ENCODE results near the gene AMPD2.

Gene AMPD2

GRCh38 chr1:109617291-109617801 lies 2.3 kb upstream of the AMPD2 start:
- DNase-seq: no peak

- no peak for DNase-seq
These were observed 719 bp upstream of the AMPD2 start for GRCh38 chr1:109618661-109619575.

- DNase-seq: no peak
These were observed 759 bp downstream of the AMPD2 start for GRCh38 chr1:109620401-109620791.

GRCh38 chr1:109620841-109621286 lies 1.2 kb downstream of the AMPD2 start:
- peak; percentile 93 for DNase-seq

- DNase-seq: no peak
These were observed 1.9 kb downstream of the AMPD2 start for GRCh38 chr1:109621379-109622136.

GRCh38 chr1:109622137-109622892 lies 2.7 kb downstream of the AMPD2 start:
- DNase-seq: no peak

GRCh38 chr1:109622895-109623294 lies 3.3 kb downstream of the AMPD2 start:
- no peak for DNase-seq

- no peak for DNase-seq
These were observed 4.0 kb downstream of the AMPD2 start for GRCh38 chr1:109623601-109624161.

- DNase-seq: no peak
These were observed 4.8 kb downstream of the AMPD2 start for GRCh38 chr1:109624201-109625010.

- DNase-seq: no peak
These were observed 5.5 kb downstream of the AMPD2 start for GRCh38 chr1:109625176-109625575.

GRCh38 chr1:109625601-109626560 lies 6.2 kb downstream of the AMPD2 start:
- DNase-seq: no peak

- DNase-seq: no peak
These were observed 7.2 kb downstream of the AMPD2 start for GRCh38 chr1:109626682-109627408.

- no peak for DNase-seq
These were observed 8.2 kb downstream of the AMPD2 start for GRCh38 chr1:109627692-109628399.

- DNase-seq: no peak
These were observed 9.1 kb downstream of the AMPD2 start for GRCh38 chr1:109628540-109629321.

GRCh38 chr1:109629372-109630030 lies 9.9 kb downstream of the AMPD2 start:
- no peak for DNase-seq

GRCh38 chr1:109630081-109630897 lies 10.7 kb downstream of the AMPD2 start:
- peak; percentile 51 for DNase-seq
